GM19324 (cell line): Measurements from ENCODE around the gene MECR.

Source experiments
- ATAC-seq: cut with Tn5 transposase; IDR thresholded peaks from one replicate; pipeline ENCODE4 v1.9.1; 2021; ENCODE audit warnings: mild to moderate bottlenecking, moderate library complexity; ENCODE audit not compliant: unreplicated experiment, low FRiP score

Gene MECR

GRCh38 chr1:29142714-29143113 lies 88.0 kb downstream of the MECR start:
- ATAC-seq = no peak
